Neural progenitor cell (in vitro differentiated cells): ENCODE measurements around the gene PHACTR1.

Experiments
- EZH2 ChIP-seq: fragments of 200-600 bp; sonication (generic); IDR thresholded peaks from 2 replicates; pipeline ENCODE4 v1.6.1; 2017; ENCODE audit warnings: antibody characterized with exemption, mild to moderate bottlenecking, moderate library complexity
- EZH2phosphoT487 ChIP-seq: fragments of 200-600 bp; sonication (generic); IDR thresholded peaks from 2 replicates; pipeline ENCODE4 v1.6.1; 2017; ENCODE audit warnings: antibody characterized with exemption
- TF ChIP-seq, protein P1 (sequence below): fragments of 200-600 bp; sonication (generic); IDR thresholded peaks from 2 replicates; pipeline ENCODE4 v1.5.1; 2017; ENCODE audit warnings: antibody characterized with exemption, mild to moderate bottlenecking

- TF ChIP-seq, protein P1, sequence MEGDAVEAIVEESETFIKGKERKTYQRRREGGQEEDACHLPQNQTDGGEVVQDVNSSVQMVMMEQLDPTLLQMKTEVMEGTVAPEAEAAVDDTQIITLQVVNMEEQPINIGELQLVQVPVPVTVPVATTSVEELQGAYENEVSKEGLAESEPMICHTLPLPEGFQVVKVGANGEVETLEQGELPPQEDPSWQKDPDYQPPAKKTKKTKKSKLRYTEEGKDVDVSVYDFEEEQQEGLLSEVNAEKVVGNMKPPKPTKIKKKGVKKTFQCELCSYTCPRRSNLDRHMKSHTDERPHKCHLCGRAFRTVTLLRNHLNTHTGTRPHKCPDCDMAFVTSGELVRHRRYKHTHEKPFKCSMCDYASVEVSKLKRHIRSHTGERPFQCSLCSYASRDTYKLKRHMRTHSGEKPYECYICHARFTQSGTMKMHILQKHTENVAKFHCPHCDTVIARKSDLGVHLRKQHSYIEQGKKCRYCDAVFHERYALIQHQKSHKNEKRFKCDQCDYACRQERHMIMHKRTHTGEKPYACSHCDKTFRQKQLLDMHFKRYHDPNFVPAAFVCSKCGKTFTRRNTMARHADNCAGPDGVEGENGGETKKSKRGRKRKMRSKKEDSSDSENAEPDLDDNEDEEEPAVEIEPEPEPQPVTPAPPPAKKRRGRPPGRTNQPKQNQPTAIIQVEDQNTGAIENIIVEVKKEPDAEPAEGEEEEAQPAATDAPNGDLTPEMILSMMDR, result peak; percentile 65
- TF ChIP-seq EZH2phosphoT487, result no peak
- no peak for TF ChIP-seq EZH2
Measured at GRCh38 chr6:13278164-13278563, 561.6 kb downstream of the PHACTR1 start.
